Measurements from ENCODE around the gene TERT.
"Not testable (repeated sequence)": the region's sequence is repeated elsewhere in the genome, so short reads cannot be mapped to it uniquely, and the experiment has no call there.

Gene TERT

GRCh38 chr5:1231354-1231905 lies 63.4 kb downstream of the TERT start:
- DNase-seq: no peak

GRCh38 chr5:1230551-1230950 lies 64.3 kb downstream of the TERT start:
- no peak for DNase-seq

GRCh38 chr5:1229822-1230221 lies 65.0 kb downstream of the TERT start:
- DNase-seq: no peak

GRCh38 chr5:1229023-1229422 lies 65.8 kb downstream of the TERT start:
- not testable (repeated sequence) for DNase-seq

- DNase-seq: no peak
Measured at GRCh38 chr5:1228120-1228519, 66.7 kb downstream of the TERT start.

- DNase-seq: no peak
Measured at GRCh38 chr5:1227667-1228066, 67.2 kb downstream of the TERT start.

- no peak for DNase-seq
Measured at GRCh38 chr5:1226839-1227581, 67.9 kb downstream of the TERT start.

GRCh38 chr5:1226231-1226630 lies 68.6 kb downstream of the TERT start:
- DNase-seq: no peak

- DNase-seq: no peak
Measured at GRCh38 chr5:1225081-1225480, 69.8 kb downstream of the TERT start, which contains the start of gene SLC6A18. SLC6A18 (plus strand) TSS chr5:1225381; CDS start chr5:1225478, 97 bp downstream.

- no peak for DNase-seq
Measured at GRCh38 chr5:1224631-1225030, 70.2 kb downstream of the TERT start.

- no peak for DNase-seq
Measured at GRCh38 chr5:1223278-1223670, 71.6 kb downstream of the TERT start.

GRCh38 chr5:1222621-1223277 lies 72.1 kb downstream of the TERT start:
- DNase-seq: no peak

- DNase-seq: no peak
Measured at GRCh38 chr5:1222147-1222546, 72.7 kb downstream of the TERT start.

GRCh38 chr5:1221721-1222120 lies 73.1 kb downstream of the TERT start:
- DNase-seq: no peak

- DNase-seq: no peak
Measured at GRCh38 chr5:1220831-1221230, 74.0 kb downstream of the TERT start.

- no peak for DNase-seq
Measured at GRCh38 chr5:1220351-1220750, 74.5 kb downstream of the TERT start.

GRCh38 chr5:1219768-1220100 lies 75.1 kb downstream of the TERT start:
- DNase-seq: no peak

- no peak for DNase-seq
Measured at GRCh38 chr5:1219098-1219767, 75.6 kb downstream of the TERT start.

- DNase-seq: no peak
Measured at GRCh38 chr5:1218351-1219080, 76.4 kb downstream of the TERT start.

GRCh38 chr5:1217596-1218206 lies 77.2 kb downstream of the TERT start:
- no peak for DNase-seq

- no peak for DNase-seq
Measured at GRCh38 chr5:1216918-1217295, 78.0 kb downstream of the TERT start.

- DNase-seq: no peak
Measured at GRCh38 chr5:1216211-1216917, 78.5 kb downstream of the TERT start.

Measured in fibroblast of skin of right quadriceps (primary cell).